HepG2 (cell line): ENCODE data around the gene POLD3. TPM values are rescaled to one million over a fixed set of nuclear protein-coding genes. Genes with fewer than 3 reads are reported as not detected.

ENCODE experiments used
- GFI1 ChIP-seq: sonication (generic); formaldehyde crosslinking; IDR thresholded peaks from 2 replicates; pipeline ENCODE4 v1.5.0; 2020; ENCODE audit warnings: missing genetic modification reagents, mild to moderate bottlenecking, borderline replicate concordance
- MYPOP ChIP-seq: sonication (generic); formaldehyde crosslinking; IDR thresholded peaks from 2 replicates; pipeline ENCODE4 v1.8.1; 2023; ENCODE audit warnings: mild to moderate bottlenecking, moderate library complexity, missing genetic modification reagents
- NAIF1 ChIP-seq: sonication (generic); formaldehyde crosslinking; IDR thresholded peaks from 2 replicates; pipeline ENCODE4 v1.5.0; 2020; ENCODE audit warnings: mild to moderate bottlenecking, missing genetic modification reagents, borderline replicate concordance
- RFX5 ChIP-seq: IDR thresholded peaks from 2 replicates; pipeline ENCODE4 v1.6.1; 2011; ENCODE audit warnings: low read depth, low read length, improper control_type of control experiment
- SP4 ChIP-seq: sonication (generic); formaldehyde crosslinking; IDR thresholded peaks from 2 replicates; pipeline ENCODE4 v1.8.1; 2023; ENCODE audit warnings: mild to moderate bottlenecking, missing genetic modification reagents
- SRSF9 ChIP-seq: fragments of 200-400 bp; formaldehyde crosslinking; IDR thresholded peaks from 2 replicates; pipeline ENCODE4 v1.6.1; 2018; ENCODE audit warnings: borderline replicate concordance, mild to moderate bottlenecking, low read depth, low read length; ENCODE audit not compliant: insufficient read depth, poor library complexity, severe bottlenecking
- TEAD2 ChIP-seq: sonication (generic); formaldehyde crosslinking; IDR thresholded peaks from 2 replicates; pipeline ENCODE4 v1.9.0; 2021; ENCODE audit warnings: missing genetic modification reagents
- TFAP4 ChIP-seq: sonication (generic); IDR thresholded peaks from 2 replicates; pipeline ENCODE4 v1.6.1; 2016; ENCODE audit warnings: low read depth, borderline replicate concordance
- TOE1 ChIP-seq: sonication (generic); formaldehyde crosslinking; IDR thresholded peaks from 2 replicates; pipeline ENCODE4 v1.4.0; 2020; ENCODE audit warnings: mild to moderate bottlenecking, missing genetic modification reagents
- ZKSCAN8 ChIP-seq: IDR thresholded peaks from 2 replicates; pipeline ENCODE4 v1.6.1; 2016; ENCODE audit warnings: borderline replicate concordance, missing genetic modification reagents, missing compliant biosample characterization
- ZNF343 ChIP-seq: sonication (generic); formaldehyde crosslinking; IDR thresholded peaks from 2 replicates; pipeline ENCODE4 v1.4.0; 2020; ENCODE audit warnings: mild to moderate bottlenecking, missing genetic modification reagents
- ZNF44 ChIP-seq: sonication (generic); formaldehyde crosslinking; IDR thresholded peaks from 2 replicates; pipeline ENCODE4 v1.5.1; 2020; ENCODE audit warnings: mild to moderate bottlenecking, missing genetic modification reagents
- ZNF496 ChIP-seq: sonication (generic); formaldehyde crosslinking; IDR thresholded peaks from 2 replicates; pipeline ENCODE4 v1.8.1; 2023; ENCODE audit warnings: mild to moderate bottlenecking, moderate library complexity, missing genetic modification reagents; ENCODE audit not compliant: insufficient replicate concordance
- polyA plus RNA-seq, 8 experiments: library from polyadenylated mRNA; depleted of rRNA in 3 of 8; stranded (reverse) in 7 of 8; unstranded in 1 of 8; fragments of >200 nt; fragmentation: Illumina TruSeq in 4 of 8; extraction: Trizol in 4 of 8; gene quantifications; 2 replicates each; pipeline versions ENCODE4 v1.2.1 to v1.2.3, GENCODE V29; 2011 to 2016; ENCODE audit warnings: low read depth in 4 of 8, missing spikeins in 1 of 8, mixed read lengths in 1 of 8; ENCODE audit not compliant: insufficient read depth in 1 of 8
- total RNA-seq, 5 experiments: library from RNA; depleted of rRNA; stranded (reverse); fragments of >200 nt; fragmentation: Illumina TruSeq; extraction: Trizol; gene quantifications; 2 replicates each; pipeline ENCODE4 v1.2.3, GENCODE V29; 2016; ENCODE audit warnings: low read depth in 1 of 5
- TF ChIP-seq, protein P1 (sequence below): sonication (generic); formaldehyde crosslinking; IDR thresholded peaks from 2 replicates; pipeline ENCODE4 v1.5.0; 2020; ENCODE audit warnings: missing genetic modification reagents, mild to moderate bottlenecking, borderline replicate concordance
- TF ChIP-seq, protein P2 (sequence below): sonication (generic); formaldehyde crosslinking; IDR thresholded peaks from 2 replicates; pipeline ENCODE4 v1.9.0; 2021; ENCODE audit warnings: missing genetic modification reagents, borderline replicate concordance
- TF ChIP-seq, protein P3 (sequence below): IDR thresholded peaks from 2 replicates; pipeline ENCODE4 v1.6.1; 2016; ENCODE audit warnings: mild to moderate bottlenecking, missing biosample characterization, missing genetic modification reagents
- TF ChIP-seq, protein P4 (sequence below): sonication (generic); formaldehyde crosslinking; IDR thresholded peaks from 2 replicates; pipeline ENCODE4 v1.4.0; 2020; ENCODE audit warnings: missing genetic modification reagents

The POLD3 gene
- total and polyA plus RNA-seq, 2 of the 13 experiments (the other 11 are each of a cell fraction or from before 2014, with no cell fraction given) = 6.3 to 18.9 TPM

- TF ChIP-seq, protein P1, sequence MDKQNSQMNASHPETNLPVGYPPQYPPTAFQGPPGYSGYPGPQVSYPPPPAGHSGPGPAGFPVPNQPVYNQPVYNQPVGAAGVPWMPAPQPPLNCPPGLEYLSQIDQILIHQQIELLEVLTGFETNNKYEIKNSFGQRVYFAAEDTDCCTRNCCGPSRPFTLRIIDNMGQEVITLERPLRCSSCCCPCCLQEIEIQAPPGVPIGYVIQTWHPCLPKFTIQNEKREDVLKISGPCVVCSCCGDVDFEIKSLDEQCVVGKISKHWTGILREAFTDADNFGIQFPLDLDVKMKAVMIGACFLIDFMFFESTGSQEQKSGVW (CRISPR knock-in tag) = no peak
- no peak for TF ChIP-seq SRSF9
- TF ChIP-seq TEAD2 = no peak
- TF ChIP-seq GFI1 = peak; percentile 97
- TF ChIP-seq TOE1 (CRISPR knock-in tag) = peak; percentile 92
- TF ChIP-seq, protein P2, sequence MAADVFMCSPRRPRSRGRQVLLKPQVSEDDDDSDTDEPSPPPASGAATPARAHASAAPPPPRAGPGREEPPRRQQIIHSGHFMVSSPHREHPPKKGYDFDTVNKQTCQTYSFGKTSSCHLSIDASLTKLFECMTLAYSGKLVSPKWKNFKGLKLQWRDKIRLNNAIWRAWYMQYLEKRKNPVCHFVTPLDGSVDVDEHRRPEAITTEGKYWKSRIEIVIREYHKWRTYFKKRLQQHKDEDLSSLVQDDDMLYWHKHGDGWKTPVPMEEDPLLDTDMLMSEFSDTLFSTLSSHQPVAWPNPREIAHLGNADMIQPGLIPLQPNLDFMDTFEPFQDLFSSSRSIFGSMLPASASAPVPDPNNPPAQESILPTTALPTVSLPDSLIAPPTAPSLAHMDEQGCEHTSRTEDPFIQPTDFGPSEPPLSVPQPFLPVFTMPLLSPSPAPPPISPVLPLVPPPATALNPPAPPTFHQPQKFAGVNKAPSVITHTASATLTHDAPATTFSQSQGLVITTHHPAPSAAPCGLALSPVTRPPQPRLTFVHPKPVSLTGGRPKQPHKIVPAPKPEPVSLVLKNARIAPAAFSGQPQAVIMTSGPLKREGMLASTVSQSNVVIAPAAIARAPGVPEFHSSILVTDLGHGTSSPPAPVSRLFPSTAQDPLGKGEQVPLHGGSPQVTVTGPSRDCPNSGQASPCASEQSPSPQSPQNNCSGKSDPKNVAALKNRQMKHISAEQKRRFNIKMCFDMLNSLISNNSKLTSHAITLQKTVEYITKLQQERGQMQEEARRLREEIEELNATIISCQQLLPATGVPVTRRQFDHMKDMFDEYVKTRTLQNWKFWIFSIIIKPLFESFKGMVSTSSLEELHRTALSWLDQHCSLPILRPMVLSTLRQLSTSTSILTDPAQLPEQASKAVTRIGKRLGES (CRISPR knock-in tag) = no peak
- TF ChIP-seq ZNF496 (CRISPR knock-in tag) = no peak
- no peak; the same call in 1 of the 2 replicates for TF ChIP-seq ZKSCAN8 (CRISPR knock-in tag)
- TF ChIP-seq SP4 (CRISPR knock-in tag) = peak; percentile 67
- TF ChIP-seq NAIF1 (CRISPR knock-in tag) = 0 out of 2 replicates have a peak, but pooled peaks have one; percentile 50
- TF ChIP-seq ZNF44 (CRISPR knock-in tag) = peak; percentile 60; the same call in 1 of the 2 replicates
- TF ChIP-seq, protein P3, sequence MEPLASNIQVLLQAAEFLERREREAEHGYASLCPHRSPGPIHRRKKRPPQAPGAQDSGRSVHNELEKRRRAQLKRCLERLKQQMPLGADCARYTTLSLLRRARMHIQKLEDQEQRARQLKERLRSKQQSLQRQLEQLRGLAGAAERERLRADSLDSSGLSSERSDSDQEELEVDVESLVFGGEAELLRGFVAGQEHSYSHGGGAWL = 0 out of 2 replicates have a peak, but pooled peaks have one; percentile 49
- TF ChIP-seq, protein P4, sequence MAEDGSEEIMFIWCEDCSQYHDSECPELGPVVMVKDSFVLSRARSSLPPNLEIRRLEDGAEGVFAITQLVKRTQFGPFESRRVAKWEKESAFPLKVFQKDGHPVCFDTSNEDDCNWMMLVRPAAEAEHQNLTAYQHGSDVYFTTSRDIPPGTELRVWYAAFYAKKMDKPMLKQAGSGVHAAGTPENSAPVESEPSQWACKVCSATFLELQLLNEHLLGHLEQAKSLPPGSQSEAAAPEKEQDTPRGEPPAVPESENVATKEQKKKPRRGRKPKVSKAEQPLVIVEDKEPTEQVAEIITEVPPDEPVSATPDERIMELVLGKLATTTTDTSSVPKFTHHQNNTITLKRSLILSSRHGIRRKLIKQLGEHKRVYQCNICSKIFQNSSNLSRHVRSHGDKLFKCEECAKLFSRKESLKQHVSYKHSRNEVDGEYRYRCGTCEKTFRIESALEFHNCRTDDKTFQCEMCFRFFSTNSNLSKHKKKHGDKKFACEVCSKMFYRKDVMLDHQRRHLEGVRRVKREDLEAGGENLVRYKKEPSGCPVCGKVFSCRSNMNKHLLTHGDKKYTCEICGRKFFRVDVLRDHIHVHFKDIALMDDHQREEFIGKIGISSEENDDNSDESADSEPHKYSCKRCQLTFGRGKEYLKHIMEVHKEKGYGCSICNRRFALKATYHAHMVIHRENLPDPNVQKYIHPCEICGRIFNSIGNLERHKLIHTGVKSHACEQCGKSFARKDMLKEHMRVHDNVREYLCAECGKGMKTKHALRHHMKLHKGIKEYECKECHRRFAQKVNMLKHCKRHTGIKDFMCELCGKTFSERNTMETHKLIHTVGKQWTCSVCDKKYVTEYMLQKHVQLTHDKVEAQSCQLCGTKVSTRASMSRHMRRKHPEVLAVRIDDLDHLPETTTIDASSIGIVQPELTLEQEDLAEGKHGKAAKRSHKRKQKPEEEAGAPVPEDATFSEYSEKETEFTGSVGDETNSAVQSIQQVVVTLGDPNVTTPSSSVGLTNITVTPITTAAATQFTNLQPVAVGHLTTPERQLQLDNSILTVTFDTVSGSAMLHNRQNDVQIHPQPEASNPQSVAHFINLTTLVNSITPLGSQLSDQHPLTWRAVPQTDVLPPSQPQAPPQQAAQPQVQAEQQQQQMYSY = no peak
- 0 out of 2 replicates have a peak, but pooled peaks have one; percentile 25 for TF ChIP-seq MYPOP (CRISPR knock-in tag)
- peak; percentile 16; the same call in 1 of the 2 replicates for TF ChIP-seq TFAP4
- TF ChIP-seq RFX5 = 0 out of 2 replicates have a peak, but pooled peaks have one; percentile 15
- TF ChIP-seq ZNF343 (CRISPR knock-in tag) = 0 out of 2 replicates have a peak, but pooled peaks have one; percentile 13
Observed at GRCh38 chr11:74592441-74593362, at the start of gene POLD3 (continued).
